WI38 (cell line): ENCODE data around the gene ZFP36L1.

Experiments used
- H3K4me3 ChIP-seq: 2 replicates; pipeline ENCODE4 v1.5.1; 2011; ENCODE audit warnings: low read depth, mild to moderate bottlenecking, control low read depth, low read length
- TF ChIP-seq, protein P1 (sequence below): IDR thresholded peaks from 2 replicates; pipeline ENCODE4 v1.5.1; 2012; ENCODE audit warnings: low read depth, mild to moderate bottlenecking, control low read depth, low read length

ZFP36L1 gene

DNA sequence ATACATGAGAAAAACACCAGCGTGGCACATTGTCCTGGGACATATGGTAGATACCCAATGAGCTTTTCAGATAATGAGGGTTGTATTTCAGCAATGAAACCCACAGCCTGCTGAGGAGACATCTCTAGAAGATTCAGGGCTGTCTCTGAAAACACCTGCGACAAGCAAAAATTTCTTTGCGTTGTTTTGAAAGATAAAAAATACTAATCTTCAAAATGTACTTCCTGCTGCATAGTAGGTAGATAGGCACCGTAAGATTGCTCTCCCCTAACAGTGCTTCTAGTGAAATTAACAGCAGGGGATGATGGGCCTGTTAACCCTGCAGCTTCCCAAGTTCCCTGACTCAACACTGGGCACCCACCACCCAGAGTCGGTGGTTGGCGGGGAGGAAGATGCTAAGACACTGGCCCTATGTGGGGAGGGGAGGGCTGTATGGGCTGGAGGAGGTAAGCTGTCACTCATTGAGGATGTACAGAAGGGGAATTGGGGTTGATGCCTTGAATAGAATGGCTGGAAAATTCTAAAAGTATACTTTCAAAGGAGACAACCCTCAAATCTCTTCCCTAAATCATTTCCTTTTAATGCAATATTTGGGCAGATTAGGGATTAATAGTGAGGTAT is 20.0 kb downstream of the ZFP36L1 start:
- H3K4me3 ChIP-seq = no peak overlapping the region
- TF ChIP-seq, protein P1, sequence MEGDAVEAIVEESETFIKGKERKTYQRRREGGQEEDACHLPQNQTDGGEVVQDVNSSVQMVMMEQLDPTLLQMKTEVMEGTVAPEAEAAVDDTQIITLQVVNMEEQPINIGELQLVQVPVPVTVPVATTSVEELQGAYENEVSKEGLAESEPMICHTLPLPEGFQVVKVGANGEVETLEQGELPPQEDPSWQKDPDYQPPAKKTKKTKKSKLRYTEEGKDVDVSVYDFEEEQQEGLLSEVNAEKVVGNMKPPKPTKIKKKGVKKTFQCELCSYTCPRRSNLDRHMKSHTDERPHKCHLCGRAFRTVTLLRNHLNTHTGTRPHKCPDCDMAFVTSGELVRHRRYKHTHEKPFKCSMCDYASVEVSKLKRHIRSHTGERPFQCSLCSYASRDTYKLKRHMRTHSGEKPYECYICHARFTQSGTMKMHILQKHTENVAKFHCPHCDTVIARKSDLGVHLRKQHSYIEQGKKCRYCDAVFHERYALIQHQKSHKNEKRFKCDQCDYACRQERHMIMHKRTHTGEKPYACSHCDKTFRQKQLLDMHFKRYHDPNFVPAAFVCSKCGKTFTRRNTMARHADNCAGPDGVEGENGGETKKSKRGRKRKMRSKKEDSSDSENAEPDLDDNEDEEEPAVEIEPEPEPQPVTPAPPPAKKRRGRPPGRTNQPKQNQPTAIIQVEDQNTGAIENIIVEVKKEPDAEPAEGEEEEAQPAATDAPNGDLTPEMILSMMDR = no peak

DNA sequence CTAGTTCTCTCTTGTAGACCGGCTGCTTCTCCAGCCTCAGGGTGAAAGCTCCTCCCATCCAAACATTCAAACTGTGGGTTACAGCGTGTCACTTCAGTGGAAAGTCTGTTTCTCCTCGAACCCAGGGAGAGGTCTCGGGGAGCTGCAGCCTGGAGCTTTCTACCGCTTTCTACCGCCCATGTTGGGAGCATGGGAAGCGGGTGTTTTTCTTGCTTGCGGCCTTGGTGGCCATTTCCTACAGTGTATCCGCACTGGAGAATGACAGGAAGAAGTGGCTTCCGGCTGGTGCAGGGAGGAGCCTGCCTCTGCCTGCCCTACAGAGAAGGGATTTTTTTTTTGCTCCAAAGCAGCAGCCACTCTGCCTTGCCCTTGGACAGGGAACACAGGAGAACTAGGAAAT is 21.2 kb downstream of the ZFP36L1 start:
- H3K4me3 ChIP-seq = no peak overlapping the region
- TF ChIP-seq, protein P1 = no peak

DNA sequence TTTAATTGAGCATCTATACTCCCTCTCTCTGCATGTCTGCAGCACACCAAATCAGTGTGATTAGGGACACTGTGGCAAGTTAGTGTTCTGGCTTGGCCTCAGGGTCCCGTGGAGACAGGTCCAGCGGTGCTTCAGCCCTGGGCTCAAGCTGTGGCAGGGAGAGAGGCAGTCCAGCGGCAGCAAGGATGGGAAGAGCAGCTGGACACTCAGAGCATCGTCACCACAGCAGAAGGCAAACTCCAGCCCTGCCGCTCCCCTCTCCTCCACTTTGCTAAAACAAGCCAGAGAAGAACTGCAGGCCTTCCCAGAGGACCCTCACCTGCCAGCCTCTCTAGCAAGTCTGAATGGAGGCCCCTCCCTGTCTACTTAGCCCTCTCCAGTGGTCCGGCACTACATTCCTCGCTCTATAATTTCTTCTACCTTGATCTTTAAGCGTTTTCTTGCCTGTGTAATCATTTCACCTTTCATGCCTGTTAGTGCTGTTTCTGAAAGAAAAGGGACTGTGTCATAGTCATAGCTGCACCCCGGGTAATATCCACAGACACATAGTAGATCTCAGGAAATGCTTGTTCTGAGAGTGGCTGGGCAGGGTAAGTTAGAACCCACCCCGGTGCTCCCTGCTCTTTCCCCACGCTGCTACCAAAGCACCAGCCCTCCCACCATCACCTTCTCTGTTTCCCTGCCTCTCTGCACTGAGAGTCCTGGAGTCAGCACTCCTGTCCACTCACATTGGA is 22.1 kb downstream of the ZFP36L1 start:
- no peak overlapping the region for H3K4me3 ChIP-seq
- TF ChIP-seq, protein P1 = no peak

DNA sequence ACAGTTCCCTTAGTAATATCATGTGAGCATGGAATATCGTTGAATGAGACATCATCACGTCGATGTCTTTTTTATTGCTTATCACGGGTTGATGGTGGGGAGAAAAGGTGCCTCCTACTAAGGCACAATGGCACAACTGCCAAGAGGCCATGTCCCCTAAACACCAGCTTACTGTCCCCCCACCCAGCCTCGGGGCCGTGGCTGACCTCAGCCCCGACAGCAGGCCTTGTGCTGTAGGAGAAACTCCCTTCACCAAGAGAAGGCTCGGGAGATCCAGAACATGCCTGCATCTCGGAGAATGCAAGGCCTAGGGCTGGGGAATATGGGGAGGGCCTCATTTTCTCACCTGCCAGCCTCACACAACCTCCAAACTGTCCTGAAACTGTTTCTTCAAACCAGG is 22.8 kb downstream of the ZFP36L1 start:
- H3K4me3 ChIP-seq = no peak overlapping the region
- TF ChIP-seq, protein P1 = no peak

DNA sequence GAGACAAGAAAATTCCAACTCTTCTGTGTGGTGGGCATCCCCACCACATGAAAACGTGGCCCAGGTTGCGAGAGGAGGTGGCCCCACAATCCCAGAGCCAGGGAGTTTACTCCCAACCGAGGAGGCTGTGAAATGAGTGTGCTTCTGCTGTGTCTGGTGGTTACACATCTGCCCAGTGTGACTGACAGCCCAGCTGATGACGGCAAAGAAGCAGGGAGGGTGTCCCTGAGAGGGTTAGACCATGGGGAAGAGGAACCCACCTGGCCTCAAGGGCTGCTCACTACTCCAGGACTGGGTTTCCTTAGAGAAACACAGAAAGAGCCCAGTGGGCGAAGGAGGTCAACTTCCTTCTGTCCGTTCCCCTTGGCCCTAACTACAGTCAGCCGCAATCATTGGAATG is 24.6 kb downstream of the ZFP36L1 start:
- H3K4me3 ChIP-seq = no peak overlapping the region
- TF ChIP-seq, protein P1 = no peak

DNA sequence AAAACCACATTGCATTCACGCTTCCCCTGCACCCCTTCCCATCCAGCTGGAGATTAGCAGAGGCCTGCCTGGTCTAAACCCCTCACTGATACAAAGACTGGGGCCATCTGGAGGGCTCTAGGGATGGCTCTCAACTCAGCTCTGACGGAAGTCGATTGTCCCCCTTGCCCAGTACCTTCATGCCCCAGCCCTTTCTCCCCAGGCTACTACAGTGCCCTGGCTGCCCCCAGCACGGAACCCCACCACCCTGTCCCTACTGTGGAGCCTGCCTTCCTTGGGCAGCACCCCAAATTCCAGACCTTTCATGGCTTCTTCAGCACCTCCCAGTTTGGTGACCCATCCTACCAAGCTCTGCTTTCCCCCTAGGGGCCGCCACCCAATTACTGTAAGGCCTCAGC is 25.6 kb downstream of the ZFP36L1 start:
- H3K4me3 ChIP-seq = no peak overlapping the region
- TF ChIP-seq, protein P1 = no peak
